H9 (cell line): Measurements from ENCODE around the gene RGR. TPM values are rescaled to one million over a fixed set of nuclear protein-coding genes. Genes with fewer than 3 reads are reported as not detected.

Experiments
- DNase-seq: peaks from one replicate; pipeline ENCODE4 v3.0.0-alpha.2; 2017
- H2AFZ ChIP-seq: one replicate; pipeline ENCODE4 v1.6.1; 2013; ENCODE audit warnings: mild to moderate bottlenecking, low read length, control low read depth, moderate library complexity
- H2AK5ac ChIP-seq: 2 replicates; pipeline ENCODE4 v1.6.1; 2013; ENCODE audit warnings: low read length, control low read depth, mixed read lengths; ENCODE audit not compliant: insufficient read length
- H2BK120ac ChIP-seq: one replicate; pipeline ENCODE4 v1.6.1; 2013; ENCODE audit warnings: low read depth, mild to moderate bottlenecking, low read length, control low read depth, inconsistent platforms; ENCODE audit not compliant: poor library complexity, severe bottlenecking
- H2BK12ac ChIP-seq: 2 replicates; pipeline ENCODE4 v1.6.1; 2013; ENCODE audit warnings: low read length, control low read depth, mixed read lengths, low read depth; ENCODE audit not compliant: insufficient read length
- H2BK15ac ChIP-seq: 2 replicates; pipeline ENCODE4 v1.6.1; 2013; ENCODE audit warnings: low read depth, low read length, control low read depth
- H2BK20ac ChIP-seq: one replicate; pipeline ENCODE4 v1.6.1; 2013; ENCODE audit warnings: low read depth, mild to moderate bottlenecking, low read length, control low read depth, inconsistent platforms; ENCODE audit not compliant: poor library complexity, severe bottlenecking
- H2BK5ac ChIP-seq: 2 replicates; pipeline ENCODE4 v1.6.1; 2013; ENCODE audit warnings: low read length, control low read depth, mixed read lengths; ENCODE audit not compliant: insufficient read length
- H3K14ac ChIP-seq: 2 replicates; pipeline ENCODE4 v1.6.1; 2013; ENCODE audit warnings: low read length, control low read depth; ENCODE audit not compliant: insufficient read depth
- H3K18ac ChIP-seq: 2 replicates; pipeline ENCODE4 v1.6.1; 2013; ENCODE audit warnings: low read depth, mild to moderate bottlenecking, mixed read lengths, low read length, control low read depth; ENCODE audit not compliant: insufficient read length
- H3K23ac ChIP-seq: 2 replicates; pipeline ENCODE4 v1.6.1; 2013; ENCODE audit warnings: low read length, control low read depth, mixed read lengths, low read depth; ENCODE audit not compliant: insufficient read length
- H3K23me2 ChIP-seq: 2 replicates; pipeline ENCODE4 v1.6.1; 2013; ENCODE audit warnings: low read depth, mild to moderate bottlenecking, mixed read lengths, low read length, control low read depth; ENCODE audit not compliant: insufficient read length, poor library complexity, severe bottlenecking
- H3K27ac ChIP-seq: 2 replicates; pipeline ENCODE4 v1.5.1; 2013; ENCODE audit warnings: low read length, control low read depth, mixed read lengths, low read depth; ENCODE audit not compliant: insufficient read length
- H3K27me3 ChIP-seq: 2 replicates; pipeline ENCODE4 v1.6.1; 2013; ENCODE audit warnings: low read length, control low read depth, inconsistent platforms; ENCODE audit not compliant: insufficient read depth
- H3K4ac ChIP-seq: 2 replicates; pipeline ENCODE4 v1.6.1; 2013; ENCODE audit warnings: low read depth, mild to moderate bottlenecking, control low read depth, inconsistent platforms, low read length, moderate library complexity
- H3K4me1 ChIP-seq: 2 replicates; pipeline ENCODE4 v1.6.1; 2013; ENCODE audit warnings: low read length, control low read depth, inconsistent platforms; ENCODE audit not compliant: insufficient read depth
- H3K4me2 ChIP-seq: 2 replicates; pipeline ENCODE4 v1.6.1; 2013; ENCODE audit warnings: low read length, control low read depth, mixed read lengths; ENCODE audit not compliant: insufficient read length, insufficient read depth
- H3K56ac ChIP-seq: 2 replicates; pipeline ENCODE4 v1.6.1; 2013; ENCODE audit warnings: low read depth, mild to moderate bottlenecking, mixed read lengths, low read length, control low read depth; ENCODE audit not compliant: insufficient read length
- H3K79me1 ChIP-seq: 2 replicates; pipeline ENCODE4 v1.6.1; 2013; ENCODE audit warnings: low read depth, mild to moderate bottlenecking, moderate library complexity, low read length, control low read depth, inconsistent platforms; ENCODE audit not compliant: insufficient read depth, poor library complexity, severe bottlenecking
- H3K79me2 ChIP-seq: 2 replicates; pipeline ENCODE4 v1.6.1; 2013; ENCODE audit warnings: low read length, control low read depth, inconsistent platforms; ENCODE audit not compliant: insufficient read depth
- H3K9ac ChIP-seq: 2 replicates; pipeline ENCODE4 v1.6.1; 2013; ENCODE audit warnings: low read length, control low read depth, mixed read lengths; ENCODE audit not compliant: insufficient read length; ENCODE audit errors: extremely low read depth
- H3K9me3 ChIP-seq: one replicate; pipeline ENCODE4 v1.6.1; 2013; ENCODE audit warnings: low read depth, low read length, inconsistent platforms; ENCODE audit not compliant: control insufficient read depth
- H3T11ph ChIP-seq: one replicate; pipeline ENCODE4 v1.6.1; 2013; ENCODE audit warnings: mild to moderate bottlenecking, low read length, control low read depth, inconsistent platforms
- H4K20me1 ChIP-seq: one replicate; pipeline ENCODE4 v1.6.1; 2013; ENCODE audit not compliant: control insufficient read depth, insufficient read length, insufficient read depth
- H4K5ac ChIP-seq: 2 replicates; pipeline ENCODE4 v1.6.1; 2013; ENCODE audit warnings: low read depth, mild to moderate bottlenecking, mixed read lengths, low read length, control low read depth; ENCODE audit not compliant: insufficient read length
- H4K8ac ChIP-seq: replicated peaks from 2 replicates; pipeline ENCODE4 v1.6.1; 2013; ENCODE audit warnings: low read length, control low read depth, mixed read lengths, low read depth; ENCODE audit not compliant: insufficient read length
- H4K91ac ChIP-seq: 2 replicates; pipeline ENCODE4 v1.6.1; 2013; ENCODE audit warnings: low read depth, mild to moderate bottlenecking, moderate library complexity, mixed read lengths, low read length, control low read depth; ENCODE audit not compliant: insufficient read length
- H3K27ac Mint-ChIP-seq, 3 experiments: 2 replicates in 2 of 3; 3 replicates in 1 of 3; pipeline ENCODE4 v1.8.0; 2020 to 2021; ENCODE audit warnings: mixed read lengths in 3 of 3, mild to moderate bottlenecking in 1 of 3, moderate library complexity in 1 of 3
- H3K27me3 Mint-ChIP-seq: 2 replicates; pipeline ENCODE4 v1.8.0; 2021; ENCODE audit warnings: low read depth, mild to moderate bottlenecking, moderate library complexity, mixed read lengths
- H3K36me3 Mint-ChIP-seq, 3 experiments: 2 replicates in 2 of 3; 3 replicates in 1 of 3; pipeline ENCODE4 v1.8.0; 2020 to 2021; ENCODE audit warnings: low read depth in 3 of 3, mixed read lengths in 3 of 3; ENCODE audit not compliant: insufficient read depth in 1 of 3
- H3K4me1 Mint-ChIP-seq, 2 experiments: 2 replicates each; pipeline ENCODE4 v1.8.0; 2020; ENCODE audit warnings: mixed read lengths in 2 of 2
- H3K4me3 Mint-ChIP-seq, 2 experiments: 2 replicates in 1 of 2; 3 replicates in 1 of 2; pipeline ENCODE4 v1.8.0; 2020 to 2021; ENCODE audit warnings: mild to moderate bottlenecking in 2 of 2, mixed read lengths in 2 of 2, moderate library complexity in 1 of 2
- H3K9me3 Mint-ChIP-seq, 2 experiments: 2 replicates in 1 of 2; 3 replicates in 1 of 2; pipeline ENCODE4 v1.8.0; 2020; ENCODE audit warnings: mild to moderate bottlenecking in 2 of 2, mixed read lengths in 2 of 2, moderate library complexity in 1 of 2
- WGBS: extraction: QIAGEN DNeasy Blood & Tissue Kit; methylation state at CpG from one replicate; pipeline ENCODE4 v1.1.7; 2013; ENCODE audit warnings: missing lambda C conversion rate, low lambda C conversion rate, mixed read lengths; ENCODE audit not compliant: insufficient read length; ENCODE audit errors: extremely low coverage; 5-methylcytosine and 5-hydroxymethylcytosine counted together
- total RNA-seq: library from RNA; stranded (reverse); gene quantifications from 2 replicates; pipeline ENCODE4 v1.2.1, GENCODE V29; 2021
- TF ChIP-seq, protein P1 (sequence below): fragments of 200-600 bp; sonication (generic); conservative IDR thresholded peaks from 3 replicates; pipeline ENCODE4 v1.8.0; 2021; ENCODE audit warnings: antibody characterized with exemption, mild to moderate bottlenecking

The RGR gene
- total RNA-seq, 1 experiment from 2014 or later: not detected

DNA sequence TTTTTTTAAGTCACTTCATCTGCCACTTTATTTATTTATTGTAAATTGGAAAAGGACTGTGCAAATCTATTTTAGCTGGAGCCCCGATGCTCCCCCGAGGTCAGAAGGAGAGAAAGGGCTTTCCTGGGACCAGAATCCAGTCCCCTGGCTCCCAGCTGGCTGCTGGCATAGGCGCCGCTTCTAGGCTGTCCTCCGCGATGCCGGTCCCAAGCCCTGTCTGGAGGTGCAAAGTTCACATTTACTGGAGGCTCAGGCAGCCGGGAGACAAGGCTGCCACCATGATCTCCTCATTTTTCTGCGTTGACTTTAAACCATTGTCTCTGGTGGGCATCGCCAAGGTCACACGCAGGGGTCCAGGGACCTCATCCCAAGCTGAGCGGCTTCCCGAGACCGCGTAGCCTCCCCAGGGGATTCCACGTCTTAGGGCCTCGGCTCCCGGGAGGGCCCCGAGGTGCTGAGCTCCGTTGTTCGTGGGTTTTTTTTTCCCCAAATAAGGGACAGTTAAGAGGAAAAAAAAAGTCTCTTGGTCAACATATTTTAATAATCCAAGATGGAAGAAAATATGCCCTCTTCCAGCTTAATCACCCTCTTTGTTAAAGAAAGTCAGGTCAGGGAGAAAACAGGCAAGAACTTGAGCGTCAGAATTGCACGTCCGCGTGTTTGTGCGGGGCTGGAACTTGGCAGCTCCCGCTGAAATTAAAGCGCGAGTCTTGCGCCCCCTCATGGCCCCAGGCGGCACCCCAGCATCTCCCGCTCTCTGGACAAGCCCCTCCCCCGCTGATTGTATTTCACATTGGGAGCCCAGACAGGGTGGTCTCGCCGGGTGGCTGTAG lies 11.9 kb downstream of the RGR start:
- H4K8ac ChIP-seq: no peak overlapping the region
- no peaks in the 10 kb centered on the region for H3K9me3 ChIP-seq
- H2BK15ac ChIP-seq: no peak overlapping the region
- H2BK12ac ChIP-seq: no peak overlapping the region
- H2BK5ac ChIP-seq: no peak overlapping the region
- no peaks in the 10 kb centered on the region for H3K9me3 Mint-ChIP-seq
- H4K5ac ChIP-seq: no peak overlapping the region
- no peak overlapping the region for H3K4ac ChIP-seq
- no peaks in the 10 kb centered on the region for H3K23me2 ChIP-seq
- no peaks in the 10 kb centered on the region for H3K79me1 ChIP-seq
- no peak overlapping the region for H3K27ac ChIP-seq
- H2BK120ac ChIP-seq: no peak overlapping the region
- no peak overlapping the region for H3T11ph ChIP-seq
- H3K56ac ChIP-seq: no peak overlapping the region
- H2AFZ ChIP-seq: no peak overlapping the region
- H3K36me3 Mint-ChIP-seq: no peaks in the 10 kb centered on the region
- H3K14ac ChIP-seq: no peak overlapping the region; the same call in 1 of the 2 replicates
- DNase-seq: peak; percentile 82
- H3K79me2 ChIP-seq: no peaks in the 10 kb centered on the region
- no peaks in the 10 kb centered on the region for H4K20me1 ChIP-seq
- peak overlapping the region in 1 of 3 experiments; percentile 84; a peak in 1 of 7 replicates for H3K27ac Mint-ChIP-seq
- H3K27me3 ChIP-seq: no peaks in the 10 kb centered on the region; the same call in 1 of the 2 replicates
- TF ChIP-seq, protein P1, sequence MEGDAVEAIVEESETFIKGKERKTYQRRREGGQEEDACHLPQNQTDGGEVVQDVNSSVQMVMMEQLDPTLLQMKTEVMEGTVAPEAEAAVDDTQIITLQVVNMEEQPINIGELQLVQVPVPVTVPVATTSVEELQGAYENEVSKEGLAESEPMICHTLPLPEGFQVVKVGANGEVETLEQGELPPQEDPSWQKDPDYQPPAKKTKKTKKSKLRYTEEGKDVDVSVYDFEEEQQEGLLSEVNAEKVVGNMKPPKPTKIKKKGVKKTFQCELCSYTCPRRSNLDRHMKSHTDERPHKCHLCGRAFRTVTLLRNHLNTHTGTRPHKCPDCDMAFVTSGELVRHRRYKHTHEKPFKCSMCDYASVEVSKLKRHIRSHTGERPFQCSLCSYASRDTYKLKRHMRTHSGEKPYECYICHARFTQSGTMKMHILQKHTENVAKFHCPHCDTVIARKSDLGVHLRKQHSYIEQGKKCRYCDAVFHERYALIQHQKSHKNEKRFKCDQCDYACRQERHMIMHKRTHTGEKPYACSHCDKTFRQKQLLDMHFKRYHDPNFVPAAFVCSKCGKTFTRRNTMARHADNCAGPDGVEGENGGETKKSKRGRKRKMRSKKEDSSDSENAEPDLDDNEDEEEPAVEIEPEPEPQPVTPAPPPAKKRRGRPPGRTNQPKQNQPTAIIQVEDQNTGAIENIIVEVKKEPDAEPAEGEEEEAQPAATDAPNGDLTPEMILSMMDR: peak; percentile 90
- H2AK5ac ChIP-seq: no peak overlapping the region
- H2BK20ac ChIP-seq: no peak overlapping the region
- no peak overlapping the region for H3K4me3 Mint-ChIP-seq
- H3K23ac ChIP-seq: no peak overlapping the region
- H3K4me1 ChIP-seq: no peaks in the 10 kb centered on the region
- no peak overlapping the region for H3K9ac ChIP-seq
- H3K4me2 ChIP-seq: no peak overlapping the region
- no peak overlapping the region for H3K18ac ChIP-seq
- H3K4me1 Mint-ChIP-seq: peaks cover 2 to 3% of the 10 kb centered on the region in 2 experiments; a peak in 2 of 4 replicates
- H3K27me3 Mint-ChIP-seq: peaks cover 39% of the 10 kb centered on the region
- H4K91ac ChIP-seq: no peak overlapping the region
- WGBS: no CpG with 5 or more reads among the region's 35 CpGs
